Measurements from ENCODE around the gene CTAG1B.

DNA sequence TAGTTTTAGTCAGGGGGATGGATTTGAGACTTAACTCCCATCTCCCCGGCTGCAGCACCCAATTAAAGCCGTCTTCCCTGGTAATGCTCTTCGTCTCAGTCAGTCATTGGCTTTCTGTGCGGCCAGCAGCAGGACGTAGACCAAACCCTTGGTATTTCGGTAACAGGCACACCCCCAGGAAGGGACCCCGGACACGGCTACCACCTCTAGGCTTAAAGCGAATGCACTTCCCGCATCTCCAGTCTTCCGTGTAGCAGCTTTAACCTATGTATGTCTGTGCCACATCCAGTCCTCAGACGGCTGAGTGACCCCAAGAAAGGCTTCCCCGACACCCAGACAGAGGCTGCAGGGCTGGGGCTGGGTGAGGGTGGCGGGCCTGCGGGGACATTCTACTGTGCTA, 35.8 kb upstream of the CTAG1B start:
- TF ChIP-seq CTCF (IDR thresholded peaks at IDR 0.05) (no peak), EP300 (IDR thresholded peaks at IDR 0.05) (no peak)
